ENCODE results near the gene BAIAP2L1. TPM values are rescaled to one million over a fixed set of nuclear protein-coding genes. Genes with fewer than 3 reads are reported as not detected.

BAIAP2L1 gene
- total and polyA plus RNA-seq, 5 experiments from 2014 or later: 0.06 to 0.85 (median 0.44) TPM

GRCh38 chr7:98348726-98349474, 52.0 kb downstream of the BAIAP2L1 start:
- DNase-seq (no peak), ATAC-seq (no peak)
- POLR2A ChIA-PET: no interaction called here
- peaks cover 0 to 2% (median 0%) of the 10 kb centered on the region in 3 donors for H3K36me3 Mint-ChIP-seq
- H3K4me1 Mint-ChIP-seq: no peaks in the 10 kb centered on the region
- H3K9me3 Mint-ChIP-seq: peaks cover 0 to 8% (median 0%) of the 10 kb centered on the region in 9 donors
- H3K4me3 Mint-ChIP-seq: no peak overlapping the region
- H3K27me3 Mint-ChIP-seq: peaks cover 0 to 7% (median 2%) of the 10 kb centered on the region in 5 donors
- H3K27ac Mint-ChIP-seq: no peak overlapping the region

GRCh38 chr7:98346515-98347069, 54.3 kb downstream of the BAIAP2L1 start:
- H3K9me3 Mint-ChIP-seq: peaks cover 0 to 7% (median 0%) of the 10 kb centered on the region in 9 donors

GRCh38 chr7:98341106-98341505, 59.8 kb downstream of the BAIAP2L1 start:
- ATAC-seq: no peak

More at GRCh38 chr7:98346515-98347069, 54.3 kb downstream of the BAIAP2L1 start:
- Mint-ChIP-seq H3K36me3 (peaks cover 0 to 2% (median 0%) of the 10 kb centered on the region in 3 donors), H3K27me3 (peaks cover 0 to 12% (median 2%) of the 10 kb centered on the region in 5 donors), H3K4me3 (no peak overlapping the region), H3K4me1 (no peaks in the 10 kb centered on the region), H3K27ac (no peak overlapping the region)
- DNase-seq (no peak), ATAC-seq (no peak)
- POLR2A ChIA-PET: no interaction called here

GRCh38 chr7:98339043-98339442, 61.8 kb downstream of the BAIAP2L1 start:
- no peak for DNase-seq
- ATAC-seq: no peak
- POLR2A ChIA-PET: no interaction called here

More at GRCh38 chr7:98341106-98341505, 59.8 kb downstream of the BAIAP2L1 start:
- POLR2A ChIA-PET: interaction anchor here (0.7 kb wide), 1 partner anchor 48 kb away, joined by 6 read pairs; no protein-coding TSS in a partner anchor
- no peak overlapping the region for H3K4me3 Mint-ChIP-seq
- no peak for DNase-seq
- peaks cover 0 to 6% (median 0%) of the 10 kb centered on the region in 9 donors for H3K9me3 Mint-ChIP-seq
- H3K27me3 Mint-ChIP-seq: peaks cover 0 to 6% (median 0%) of the 10 kb centered on the region in 5 donors
- no peaks in the 10 kb centered on the region for H3K36me3 Mint-ChIP-seq
- H3K27ac Mint-ChIP-seq: no peak overlapping the region
- no peaks in the 10 kb centered on the region for H3K4me1 Mint-ChIP-seq

GRCh38 chr7:98338441-98338840, 62.4 kb downstream of the BAIAP2L1 start:
- POLR2A ChIA-PET: no interaction called here
- H3K4me1 Mint-ChIP-seq: no peaks in the 10 kb centered on the region

More at GRCh38 chr7:98339043-98339442, 61.8 kb downstream of the BAIAP2L1 start:
- Mint-ChIP-seq H3K4me3 (no peak overlapping the region), H3K27me3 (peaks cover 0 to 8% (median 0%) of the 10 kb centered on the region in 5 donors), H3K9me3 (peaks cover 0 to 6% (median 0%) of the 10 kb centered on the region in 9 donors), H3K36me3 (no peaks in the 10 kb centered on the region), H3K27ac (peak overlapping the region in 1 of 10 donors; percentile 9), H3K4me1 (no peaks in the 10 kb centered on the region)

GRCh38 chr7:98335411-98335977, 65.4 kb downstream of the BAIAP2L1 start:
- Mint-ChIP-seq H3K9me3 (peaks cover 0 to 10% (median 0%) of the 10 kb centered on the region in 9 donors), H3K27me3 (peaks cover 0 to 4% (median 0%) of the 10 kb centered on the region in 5 donors), H3K4me3 (no peak overlapping the region), H3K4me1 (no peaks in the 10 kb centered on the region), H3K27ac (peak overlapping the region in 1 of 10 donors; percentile 18), H3K36me3 (no peaks in the 10 kb centered on the region)
- POLR2A ChIA-PET: no interaction called here
- DNase-seq (no peak), ATAC-seq (no peak)

More at GRCh38 chr7:98338441-98338840, 62.4 kb downstream of the BAIAP2L1 start:
- H3K27me3 Mint-ChIP-seq: peaks cover 0 to 5% (median 0%) of the 10 kb centered on the region in 5 donors
- H3K27ac Mint-ChIP-seq: no peak overlapping the region
- ATAC-seq (no peak), DNase-seq (no peak)
- H3K36me3 Mint-ChIP-seq: no peaks in the 10 kb centered on the region
- peaks cover 0 to 6% (median 0%) of the 10 kb centered on the region in 9 donors for H3K9me3 Mint-ChIP-seq
- H3K4me3 Mint-ChIP-seq: no peak overlapping the region

- no peak overlapping the region for H3K27ac Mint-ChIP-seq
- no peak overlapping the region for H3K4me3 Mint-ChIP-seq
- no peaks in the 10 kb centered on the region for H3K36me3 Mint-ChIP-seq
- no peak for DNase-seq
- peaks cover 0 to 4% (median 0%) of the 10 kb centered on the region in 9 donors for H3K9me3 Mint-ChIP-seq
- POLR2A ChIA-PET: no interaction called here
- no peak for ATAC-seq
- H3K27me3 Mint-ChIP-seq: peaks cover 0 to 4% (median 0%) of the 10 kb centered on the region in 5 donors
- no peaks in the 10 kb centered on the region for H3K4me1 Mint-ChIP-seq
Measured at GRCh38 chr7:98334081-98334480, 66.8 kb downstream of the BAIAP2L1 start.

- H3K36me3 Mint-ChIP-seq: no peaks in the 10 kb centered on the region
- H3K9me3 Mint-ChIP-seq: peaks cover 0 to 3% (median 0%) of the 10 kb centered on the region in 9 donors
- no peak overlapping the region for H3K27ac Mint-ChIP-seq
- POLR2A ChIA-PET: interaction anchor here (0.7 kb wide), 1 partner anchor 414 kb away, joined by 4 read pairs; no protein-coding TSS in a partner anchor
- peaks cover 0 to 11% (median 3%) of the 10 kb centered on the region in 5 donors for H3K27me3 Mint-ChIP-seq
- no peaks in the 10 kb centered on the region for H3K4me1 Mint-ChIP-seq
- DNase-seq: no peak
- H3K4me3 Mint-ChIP-seq: no peak overlapping the region
- ATAC-seq: no peak
Measured at GRCh38 chr7:98330926-98331529, 69.9 kb downstream of the BAIAP2L1 start.

- Mint-ChIP-seq H3K27me3 (peaks cover 0 to 7% (median 0%) of the 10 kb centered on the region in 5 donors), H3K9me3 (peaks cover 0 to 3% (median 0%) of the 10 kb centered on the region in 9 donors), H3K4me1 (no peaks in the 10 kb centered on the region), H3K27ac (no peak overlapping the region), H3K36me3 (no peaks in the 10 kb centered on the region), H3K4me3 (no peak overlapping the region)
- no peak for DNase-seq
- no peak for ATAC-seq
- POLR2A ChIA-PET: no interaction called here
Measured at GRCh38 chr7:98329791-98330373, 71.0 kb downstream of the BAIAP2L1 start.

- peaks cover 0 to 3% (median 0%) of the 10 kb centered on the region in 9 donors for H3K9me3 Mint-ChIP-seq
- ATAC-seq (no peak), DNase-seq (no peak)
- no peak overlapping the region for H3K27ac Mint-ChIP-seq
- H3K4me1 Mint-ChIP-seq: no peaks in the 10 kb centered on the region
- no peaks in the 10 kb centered on the region for H3K36me3 Mint-ChIP-seq
- peaks cover 0 to 7% (median 0%) of the 10 kb centered on the region in 5 donors for H3K27me3 Mint-ChIP-seq
- POLR2A ChIA-PET: no interaction called here
- no peak overlapping the region for H3K4me3 Mint-ChIP-seq
Measured at GRCh38 chr7:98329100-98329790, 71.6 kb downstream of the BAIAP2L1 start.

- H3K4me3 Mint-ChIP-seq: no peak overlapping the region
- H3K4me1 Mint-ChIP-seq: no peaks in the 10 kb centered on the region
- H3K9me3 Mint-ChIP-seq: no peaks in the 10 kb centered on the region
- no peak for ATAC-seq
- no peak for DNase-seq
- H3K27me3 Mint-ChIP-seq: peaks cover 5 to 23% (median 15%) of the 10 kb centered on the region in 5 donors
- no peaks in the 10 kb centered on the region for H3K36me3 Mint-ChIP-seq
- no peak overlapping the region for H3K27ac Mint-ChIP-seq
- POLR2A ChIA-PET: no interaction called here
Measured at GRCh38 chr7:98324782-98325181, 76.1 kb downstream of the BAIAP2L1 start.

Data from naive thymus-derived CD8-positive, alpha-beta T cell (primary cell).